GM21825 (cell line): ENCODE data around the gene ZNF554.
"Not testable (repeated sequence)": the region's sequence is repeated elsewhere in the genome, so short reads cannot be mapped to it uniquely, and the experiment has no call there.

Source experiments
- ATAC-seq: cut with Tn5 transposase; IDR thresholded peaks from one replicate; pipeline ENCODE4 v1.9.1; 2021; ENCODE audit warnings: mild to moderate bottlenecking, moderate library complexity; ENCODE audit not compliant: unreplicated experiment

Gene ZNF554

GRCh38 chr19:2790557-2791271 lies 29.0 kb upstream of the ZNF554 start:
- no peak for ATAC-seq

GRCh38 chr19:2791440-2791839 lies 28.2 kb upstream of the ZNF554 start:
- ATAC-seq: no peak

GRCh38 chr19:2791876-2792275 lies 27.8 kb upstream of the ZNF554 start:
- no peak for ATAC-seq

- ATAC-seq: not testable (repeated sequence)
Observed at GRCh38 chr19:2792666-2793065, 27.0 kb upstream of the ZNF554 start.

- ATAC-seq: no peak
Observed at GRCh38 chr19:2793126-2793525, 26.5 kb upstream of the ZNF554 start.

GRCh38 chr19:2793577-2793976 lies 26.1 kb upstream of the ZNF554 start:
- no peak for ATAC-seq

- no peak for ATAC-seq
Observed at GRCh38 chr19:2795827-2796658, 23.6 kb upstream of the ZNF554 start.

- ATAC-seq: no peak
Observed at GRCh38 chr19:2796659-2797266, 22.9 kb upstream of the ZNF554 start.

- no peak for ATAC-seq
Observed at GRCh38 chr19:2797280-2797679, 22.4 kb upstream of the ZNF554 start.

- no peak for ATAC-seq
Observed at GRCh38 chr19:2798158-2798685, 21.4 kb upstream of the ZNF554 start.

GRCh38 chr19:2798733-2799132 lies 20.9 kb upstream of the ZNF554 start:
- ATAC-seq: no peak

GRCh38 chr19:2799273-2800020 lies 20.2 kb upstream of the ZNF554 start:
- no peak for ATAC-seq

GRCh38 chr19:2800506-2800905 lies 19.2 kb upstream of the ZNF554 start:
- no peak for ATAC-seq

- ATAC-seq: no peak
Observed at GRCh38 chr19:2802826-2803225, 16.8 kb upstream of the ZNF554 start.

- no peak for ATAC-seq
Observed at GRCh38 chr19:2803486-2804155, 16.0 kb upstream of the ZNF554 start.

GRCh38 chr19:2804156-2805004 lies 15.3 kb upstream of the ZNF554 start:
- ATAC-seq: no peak

- ATAC-seq: no peak
Observed at GRCh38 chr19:2805261-2805900, 14.3 kb upstream of the ZNF554 start.

GRCh38 chr19:2805991-2806649 lies 13.5 kb upstream of the ZNF554 start:
- no peak for ATAC-seq
